ENCODE results near the gene BICDL2. TPM values are rescaled to one million over a fixed set of nuclear protein-coding genes. Genes with fewer than 3 reads are reported as not detected.

Gene BICDL2
- total and polyA plus RNA-seq, 12 donors, result 0.14 to 0.31 (median 0.22) TPM; not detected in 8

DNA sequence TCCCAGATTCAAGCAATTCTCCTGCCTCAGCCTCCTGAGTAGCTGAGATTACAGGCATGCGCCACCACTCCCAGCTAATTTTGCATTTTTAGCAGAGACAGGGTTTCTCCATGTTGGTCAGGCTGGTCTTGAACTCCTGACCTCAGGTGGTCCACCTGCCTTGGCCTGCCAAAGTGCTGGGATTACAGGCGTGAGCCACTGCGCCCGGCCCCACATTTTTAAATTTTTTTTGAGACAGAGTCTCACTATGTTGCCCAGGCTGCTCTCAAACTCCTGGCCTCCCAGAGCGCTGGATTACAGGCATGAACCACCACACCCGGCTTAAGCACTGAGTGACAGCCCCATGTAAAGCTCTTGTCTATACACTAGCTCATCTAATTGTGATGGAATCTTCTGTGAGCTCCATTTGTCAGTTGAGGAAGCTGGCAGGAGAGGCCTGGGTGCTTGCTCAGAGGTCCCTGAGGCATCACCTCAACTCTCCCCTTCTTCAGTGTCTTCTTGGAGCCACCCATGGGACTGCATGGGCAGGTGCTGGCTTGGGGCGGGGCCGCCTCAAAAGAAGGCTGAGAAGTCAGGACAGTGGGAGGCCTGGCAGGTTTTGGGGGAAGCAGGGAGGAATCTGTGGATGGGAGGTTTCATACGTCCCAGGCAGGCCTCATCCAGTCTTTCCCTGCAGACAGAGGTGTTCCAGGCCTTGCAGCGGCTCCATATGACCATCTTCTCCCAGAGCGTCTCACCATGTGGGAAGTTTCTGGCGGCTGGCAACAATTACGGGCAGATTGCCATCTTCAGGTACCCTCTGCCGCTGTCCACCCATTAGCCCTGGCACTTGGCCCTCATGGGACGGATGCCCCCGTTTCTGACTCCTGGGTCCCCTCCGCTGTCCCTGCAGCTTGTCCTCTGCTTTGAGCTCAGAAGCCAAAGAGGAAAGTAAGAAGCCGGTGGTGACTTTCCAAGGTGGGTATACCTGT is 11.4 kb downstream of the BICDL2 start:
- Histone ChIP-seq H3K4me3 (no peak overlapping the region), H3K4me1 (replicated peaks in 1 of 2) (peaks cover 25 to 57% of the 10 kb centered on the region in 2 donors), H3K36me3 (replicated peaks in 1 of 2) (peaks cover 0 to 16% of the 10 kb centered on the region in 2 donors), H3K27ac (no peak overlapping the region), H3K9me3 (replicated peaks in 1 of 3) (no peaks in the 10 kb centered on the region), H3K27me3 (peaks cover 14% of the 10 kb centered on the region)
- DNase-seq, result no peak
- WGBS, 4 donors, result 89 to 95% (median 93%) methylated on average over 18 of the region's 18 CpGs
- intact Hi-C loops (cut with DNase I), result no loop called here
- TF ChIP-seq POLR2A (IDR thresholded peaks at IDR 0.05), result no peak
- TF ChIP-seq, protein P1, sequence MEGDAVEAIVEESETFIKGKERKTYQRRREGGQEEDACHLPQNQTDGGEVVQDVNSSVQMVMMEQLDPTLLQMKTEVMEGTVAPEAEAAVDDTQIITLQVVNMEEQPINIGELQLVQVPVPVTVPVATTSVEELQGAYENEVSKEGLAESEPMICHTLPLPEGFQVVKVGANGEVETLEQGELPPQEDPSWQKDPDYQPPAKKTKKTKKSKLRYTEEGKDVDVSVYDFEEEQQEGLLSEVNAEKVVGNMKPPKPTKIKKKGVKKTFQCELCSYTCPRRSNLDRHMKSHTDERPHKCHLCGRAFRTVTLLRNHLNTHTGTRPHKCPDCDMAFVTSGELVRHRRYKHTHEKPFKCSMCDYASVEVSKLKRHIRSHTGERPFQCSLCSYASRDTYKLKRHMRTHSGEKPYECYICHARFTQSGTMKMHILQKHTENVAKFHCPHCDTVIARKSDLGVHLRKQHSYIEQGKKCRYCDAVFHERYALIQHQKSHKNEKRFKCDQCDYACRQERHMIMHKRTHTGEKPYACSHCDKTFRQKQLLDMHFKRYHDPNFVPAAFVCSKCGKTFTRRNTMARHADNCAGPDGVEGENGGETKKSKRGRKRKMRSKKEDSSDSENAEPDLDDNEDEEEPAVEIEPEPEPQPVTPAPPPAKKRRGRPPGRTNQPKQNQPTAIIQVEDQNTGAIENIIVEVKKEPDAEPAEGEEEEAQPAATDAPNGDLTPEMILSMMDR (IDR thresholded peaks at IDR 0.05), result no peak

DNA sequence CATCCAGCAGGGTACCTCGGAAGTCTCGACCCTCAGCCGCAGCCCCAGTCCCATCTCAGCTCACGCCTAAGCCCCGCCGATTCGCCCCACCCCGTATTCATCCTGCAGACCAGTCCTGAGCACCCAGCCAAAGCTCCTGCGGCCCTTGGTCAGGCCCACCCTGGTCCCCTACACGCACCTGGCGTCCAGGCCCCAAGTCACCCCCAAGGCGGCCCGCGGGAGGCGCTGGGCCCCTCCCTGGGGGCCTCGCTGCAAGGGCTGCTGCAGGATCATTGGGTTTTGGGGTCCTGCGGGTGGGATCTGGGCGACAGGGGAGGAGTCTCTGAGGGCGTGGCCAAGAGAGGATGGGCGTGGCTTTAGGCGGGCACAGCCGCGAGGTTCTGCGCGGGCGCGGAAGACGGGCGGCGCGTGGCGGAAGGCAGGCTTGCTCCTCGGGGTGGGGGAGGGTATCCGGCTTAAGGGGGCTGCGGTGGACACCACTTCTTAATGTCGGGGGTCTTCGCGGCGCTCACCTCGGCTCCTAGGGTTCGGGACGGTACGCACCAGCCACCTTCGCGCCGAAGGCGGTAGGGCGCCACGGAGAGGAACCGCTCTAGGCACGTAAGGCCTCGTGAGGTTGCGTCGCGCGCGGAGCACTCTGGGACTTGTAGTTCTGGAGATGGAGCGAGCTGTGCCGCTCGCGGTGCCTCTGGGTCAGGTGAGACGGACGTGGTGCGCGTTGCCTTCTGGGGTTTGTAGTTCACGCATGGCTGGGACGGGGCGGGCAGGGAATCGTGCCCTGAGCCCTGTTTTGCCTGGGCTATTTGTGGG is 12.9 kb downstream of the BICDL2 start, which contains the start of the genes HCFC1R1 and THOC6:
TSS of gene HCFC1R1 (minus strand) at position 274 of the 810 bp plus-strand sequence. CDS start at position 273, 1 bp downstream.
TSS of gene THOC6 (plus strand) at position 367 of the 810 bp plus-strand sequence. CDS start at position 659, 292 bp downstream.
- Histone ChIP-seq H3K9me3 (replicated peaks in 1 of 3) (no peaks in the 10 kb centered on the region), H3K4me3 (peak within 1 kb of the TSS; percentile 56 to 96 (median 70)), H3K36me3 (replicated peaks in 1 of 2) (peaks cover 0 to 16% of the 10 kb centered on the region in 2 donors), H3K4me1 (replicated peaks in 1 of 2) (peaks cover 29 to 58% of the 10 kb centered on the region in 2 donors), H3K27me3 (no peaks in the 10 kb centered on the region), H3K27ac (peak within 1 kb of the TSS; percentile 88 to 99 (median 97))
- intact Hi-C loops (cut with DNase I), result no loop called here
- TF ChIP-seq, protein P1 (IDR thresholded peaks at IDR 0.05), result peak in 2 of 6 experiments; percentile 6 to 16
- peak; percentile 71 to 81 for TF ChIP-seq POLR2A (IDR thresholded peaks at IDR 0.05)
- WGBS, 4 donors, result 0% methylated on average over 14 to 69 of the region's 69 CpGs
- peak; percentile 96 to 99 (median 98) for DNase-seq

DNA sequence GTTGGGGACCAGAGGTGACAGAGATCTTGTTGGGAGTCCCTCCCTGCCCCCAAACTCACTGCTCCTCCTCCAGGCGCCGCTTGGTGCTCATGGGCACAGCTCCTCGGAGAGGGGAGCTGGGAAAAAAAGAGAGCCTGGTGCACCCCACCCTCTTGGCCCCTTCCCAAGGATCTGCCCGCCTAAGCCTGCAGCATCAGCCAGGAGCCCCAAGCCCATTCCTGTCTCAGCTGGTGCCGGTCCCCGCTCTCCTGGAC is 13.4 kb downstream of the BICDL2 start:
- 19 to 43% (median 33%) methylated on average over 5 to 6 of the region's 6 CpGs for WGBS, 4 donors
- DNase-seq, result peak in 6 of 7 donors; percentile 44 to 77 (median 66)

More for the DNA sequence above, 13.4 kb downstream of the BICDL2 start:
- Histone ChIP-seq H3K4me1 (replicated peaks in 1 of 2) (peaks cover 29 to 54% of the 10 kb centered on the region in 2 donors), H3K27me3 (peaks cover 5% of the 10 kb centered on the region), H3K27ac (peak overlapping the region; percentile 88 to 99 (median 97)), H3K9me3 (replicated peaks in 1 of 3) (no peaks in the 10 kb centered on the region), H3K4me3 (peak overlapping the region in 3 of 4 donors; percentile 60 to 96 (median 80)), H3K36me3 (replicated peaks in 1 of 2) (peaks cover 0 to 16% of the 10 kb centered on the region in 2 donors)
- intact Hi-C loops (cut with DNase I), result no loop called here
- TF ChIP-seq, protein P1 (IDR thresholded peaks at IDR 0.05), result no peak
- TF ChIP-seq POLR2A (IDR thresholded peaks at IDR 0.05), result no peak
